Islet of Langerhans (tissue), 1 donor: ENCODE measurements around the gene OR2T1.
"Not testable (repeated sequence)": the region's sequence is repeated elsewhere in the genome, so short reads cannot be mapped to it uniquely, and the experiment has no call there.

Experiments
- FAIRE-seq: peaks from one replicate; lab custom pipeline; 2011; peaks lifted over from hg19 to GRCh38; lab: Jason Lieb, UNC

Gene OR2T1

GRCh38 chr1:248436303-248436702 lies 33.5 kb downstream of the OR2T1 start:
- not testable (repeated sequence) for FAIRE-seq

DNA sequence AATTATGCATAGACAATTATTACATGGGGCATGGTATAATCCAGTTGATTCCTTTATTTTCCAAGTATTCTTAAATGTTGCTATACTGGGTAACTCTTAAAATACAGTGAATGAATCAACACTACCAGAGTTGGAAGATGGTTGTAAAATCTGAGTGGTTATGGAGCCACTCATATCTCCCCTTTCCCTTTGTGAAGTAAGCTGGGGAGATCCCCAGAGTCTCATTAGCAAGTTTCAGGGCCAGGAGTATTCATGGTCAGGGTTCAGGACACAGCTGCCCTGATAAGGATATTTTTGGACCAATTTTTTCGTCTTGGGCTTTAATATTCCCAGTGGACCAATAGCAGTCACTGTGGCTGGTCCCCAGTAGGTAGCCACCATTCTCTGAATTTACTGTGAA lies 35.8 kb downstream of the OR2T1 start:
- not testable (repeated sequence) for FAIRE-seq

GRCh38 chr1:248439283-248439682 lies 36.4 kb downstream of the OR2T1 start:
- FAIRE-seq = not testable (repeated sequence)

- FAIRE-seq = not testable (repeated sequence)
Observed at GRCh38 chr1:248442500-248443277, 39.8 kb downstream of the OR2T1 start.

DNA sequence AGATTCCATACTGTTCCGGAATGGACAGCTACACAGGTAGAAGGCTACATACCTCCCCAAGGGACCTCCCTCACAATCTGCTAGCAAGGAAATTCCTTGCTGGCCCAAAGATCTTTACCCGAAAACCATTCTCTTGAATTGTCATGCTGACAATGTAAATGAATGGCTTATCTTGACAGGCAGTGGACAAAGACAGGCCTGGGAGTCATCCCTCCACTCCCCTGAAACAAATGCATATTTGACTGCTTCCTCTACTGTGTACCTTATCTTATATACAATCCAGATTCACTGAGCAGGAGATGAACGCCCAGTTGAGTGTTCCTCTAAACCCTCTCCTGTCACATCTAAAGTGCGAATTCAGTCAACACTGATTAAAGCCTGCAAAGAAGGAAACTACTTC lies 41.8 kb downstream of the OR2T1 start:
- FAIRE-seq = not testable (repeated sequence)

DNA sequence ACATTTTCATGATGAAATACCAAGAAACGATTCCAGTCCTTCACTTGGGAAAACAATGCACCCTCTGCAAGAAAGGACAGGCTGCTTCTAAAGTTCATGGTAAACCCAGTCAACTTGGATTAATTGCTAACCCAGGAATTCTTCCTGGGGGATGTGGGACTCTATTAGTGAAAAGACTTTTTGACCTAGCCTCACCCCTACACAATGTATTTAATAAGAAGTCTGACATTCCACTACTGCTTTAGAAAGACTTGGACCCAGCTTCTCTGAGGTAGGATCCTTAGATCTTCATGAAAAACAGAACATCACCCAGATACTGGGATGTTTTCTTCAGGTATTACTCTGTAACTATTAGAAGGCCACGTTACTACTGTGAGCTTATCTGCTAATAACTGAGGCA lies 42.6 kb downstream of the OR2T1 start, which contains the start of gene OR2T2:
TSS of gene OR2T2 (plus strand) at position 239 of the 400 bp plus-strand sequence. CDS start 7,161 bp downstream, outside the sequence.
- not testable (repeated sequence) for FAIRE-seq

GRCh38 chr1:248448409-248449074 lies 45.7 kb downstream of the OR2T1 start:
- not testable (repeated sequence) for FAIRE-seq

GRCh38 chr1:248449821-248450465 lies 47.1 kb downstream of the OR2T1 start:
- not testable (repeated sequence) for FAIRE-seq

DNA sequence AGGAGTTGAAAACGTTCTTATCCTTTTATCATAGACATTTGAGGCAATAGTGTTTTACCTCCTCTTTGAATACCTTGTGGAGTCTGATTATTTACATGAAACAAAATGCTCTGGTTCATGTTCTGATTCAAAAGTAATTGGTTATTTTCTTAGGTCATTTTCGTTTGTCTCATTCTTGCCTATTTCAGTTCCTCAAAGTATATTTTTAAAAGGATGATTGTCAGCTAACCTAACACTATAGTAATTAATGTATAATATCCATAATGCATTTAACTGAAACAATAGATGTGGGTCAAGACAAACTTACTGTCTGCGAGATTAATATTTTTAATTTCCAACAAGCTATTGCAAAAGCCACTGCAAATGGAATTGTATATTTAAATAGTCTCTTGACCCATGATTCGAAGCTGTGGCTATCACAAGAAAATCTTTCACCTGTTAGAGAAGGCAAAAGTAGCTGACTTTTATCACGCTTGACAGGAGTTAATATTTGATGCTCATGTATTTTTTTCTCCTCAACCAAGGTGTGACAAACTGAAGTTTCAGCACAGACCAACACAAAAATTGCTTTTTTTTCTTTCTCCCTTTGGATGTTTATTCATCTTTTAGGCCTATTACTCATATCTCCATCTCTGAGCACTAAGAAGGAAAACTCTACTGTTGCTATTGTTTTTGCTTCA lies 47.8 kb downstream of the OR2T1 start:
- FAIRE-seq = not testable (repeated sequence)

DNA sequence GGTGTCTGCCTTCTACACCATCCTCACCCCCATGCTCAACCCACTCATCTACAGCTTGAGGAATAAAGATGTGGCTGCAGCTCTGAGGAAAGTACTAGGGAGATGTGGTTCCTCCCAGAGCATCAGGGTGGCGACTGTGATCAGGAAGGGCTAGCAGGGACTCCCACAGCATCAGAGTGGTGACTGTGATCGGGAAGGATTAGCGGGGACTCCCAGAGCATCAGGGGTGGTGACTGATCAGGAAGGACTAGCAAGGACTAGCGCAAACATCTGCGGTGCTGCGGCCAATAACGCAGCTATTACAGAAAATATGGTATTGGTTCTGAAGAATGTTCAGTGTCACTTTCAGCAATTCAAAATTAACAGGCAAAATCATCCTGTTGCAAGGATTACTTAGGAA lies 50.8 kb downstream of the OR2T1 start:
- not testable (repeated sequence) for FAIRE-seq

DNA sequence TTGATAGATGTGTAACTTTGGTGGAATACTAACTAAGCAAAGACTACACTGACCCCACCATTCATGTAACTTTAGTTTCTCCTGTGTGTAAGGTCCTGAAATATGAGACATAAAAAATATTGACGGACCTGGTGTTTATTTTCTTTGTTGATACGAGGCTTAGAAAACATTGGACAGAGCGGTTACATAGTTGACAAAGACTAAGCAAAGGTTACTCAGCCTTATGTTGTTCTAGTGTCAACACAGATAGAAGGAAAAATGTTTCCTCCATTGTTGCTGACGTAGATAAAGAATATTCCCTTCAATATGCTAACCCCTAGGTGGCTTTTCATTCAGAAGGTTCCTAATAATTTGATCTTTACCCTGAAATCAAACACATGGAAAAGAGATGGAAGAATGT lies 52.2 kb downstream of the OR2T1 start:
- not testable (repeated sequence) for FAIRE-seq

DNA sequence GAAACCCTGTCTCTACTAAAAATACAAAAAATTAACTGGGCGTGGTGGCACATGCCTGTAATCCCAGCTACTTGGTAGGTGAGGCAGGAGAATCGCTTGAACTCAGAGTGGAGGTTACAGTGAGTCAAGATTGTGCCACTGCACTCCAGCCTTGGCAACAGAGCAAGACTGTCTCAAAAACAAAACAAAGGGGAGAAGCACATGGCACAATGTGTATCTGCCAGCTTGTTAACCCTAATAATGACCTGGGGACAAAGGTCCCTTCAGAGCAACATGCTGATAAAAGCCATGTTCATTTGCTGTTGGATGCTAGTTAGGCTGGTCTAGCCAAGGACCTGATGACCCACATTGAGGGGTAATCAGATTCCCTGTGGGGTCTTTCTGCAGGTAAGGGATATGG lies 53.8 kb downstream of the OR2T1 start:
- FAIRE-seq = not testable (repeated sequence)
